Measurements from ENCODE around the gene SAMD10. TPM values are rescaled to one million over a fixed set of nuclear protein-coding genes. Genes with fewer than 3 reads are reported as not detected.
"Not testable (repeated sequence)": the region's sequence is repeated elsewhere in the genome, so short reads cannot be mapped to it uniquely, and the experiment has no call there.

SAMD10 gene
- total RNA-seq, 1 donor from 2014 or later: 9.0 TPM

GRCh38 chr20:64015635-64016034 is 36.2 kb upstream of the SAMD10 start:
- peaks cover 3% of the 10 kb centered on the region for H3K4me1 Mint-ChIP-seq
- ChIA-PET CTCF (no interaction called here), POLR2A (no interaction called here)
- intact Hi-C loops (cut with micrococcal nuclease): no loop called here
- DNase-seq (no peak), ATAC-seq (ENCODE audit: low read depth) (no peak)
- TF ChIP-seq CTCF (IDR thresholded peaks at IDR 0.05): no peak
- H3K4me3 Mint-ChIP-seq: no peak overlapping the region
- H3K9me3 Mint-ChIP-seq: no peaks in the 10 kb centered on the region
- peaks cover 63% of the 10 kb centered on the region for H3K36me3 Mint-ChIP-seq (ENCODE audit: low read depth)
- H3K27me3 Mint-ChIP-seq: no peaks in the 10 kb centered on the region
- H3K27ac Mint-ChIP-seq: no peak overlapping the region

GRCh38 chr20:64012385-64013154 is 33.1 kb upstream of the SAMD10 start:
- H3K9me3 Mint-ChIP-seq; H3K4me3 Mint-ChIP-seq; intact Hi-C loops (cut with micrococcal nuclease); POLR2A ChIA-PET; CTCF ChIA-PET; H3K4me1 Mint-ChIP-seq; ATAC-seq (ENCODE audit: low read depth); DNase-seq; H3K27ac Mint-ChIP-seq; H3K27me3 Mint-ChIP-seq: not testable (repeated sequence)
- H3K36me3 Mint-ChIP-seq (ENCODE audit: low read depth): peaks cover 67% of the 10 kb centered on the region

- Mint-ChIP-seq H3K36me3 (ENCODE audit: low read depth) (peaks cover 68% of the 10 kb centered on the region), H3K4me1 (peaks cover 3% of the 10 kb centered on the region), H3K9me3 (no peaks in the 10 kb centered on the region), H3K4me3 (no peak overlapping the region), H3K27me3 (no peaks in the 10 kb centered on the region), H3K27ac (no peak overlapping the region)
- POLR2A ChIA-PET: no interaction called here
- CTCF ChIA-PET: no interaction called here
- no peak for TF ChIP-seq CTCF (IDR thresholded peaks at IDR 0.05)
- no peak for ATAC-seq (ENCODE audit: low read depth)
- DNase-seq: no peak
- intact Hi-C loops (cut with micrococcal nuclease): no loop called here
Observed at GRCh38 chr20:64011366-64011779, 31.9 kb upstream of the SAMD10 start.

- no peak overlapping the region for H3K4me3 Mint-ChIP-seq
- no peaks in the 10 kb centered on the region for H3K9me3 Mint-ChIP-seq
- intact Hi-C loops (cut with micrococcal nuclease): no loop called here
- no peak for TF ChIP-seq CTCF (IDR thresholded peaks at IDR 0.05)
- no peaks in the 10 kb centered on the region for H3K27me3 Mint-ChIP-seq
- DNase-seq: no peak
- H3K27ac Mint-ChIP-seq: no peak overlapping the region
- peaks cover 71% of the 10 kb centered on the region for H3K36me3 Mint-ChIP-seq (ENCODE audit: low read depth)
- peaks cover 3% of the 10 kb centered on the region for H3K4me1 Mint-ChIP-seq
- CTCF ChIA-PET: no interaction called here
- ATAC-seq (ENCODE audit: low read depth): no peak
- POLR2A ChIA-PET: no interaction called here
Observed at GRCh38 chr20:64010711-64011237, 31.3 kb upstream of the SAMD10 start.

GRCh38 chr20:64009811-64010387 is 30.5 kb upstream of the SAMD10 start:
- H3K4me1 Mint-ChIP-seq: peaks cover 3% of the 10 kb centered on the region
- CTCF ChIA-PET: no interaction called here

More at GRCh38 chr20:64009811-64010387, 30.5 kb upstream of the SAMD10 start:
- POLR2A ChIA-PET: no interaction called here
- Mint-ChIP-seq H3K9me3 (no peaks in the 10 kb centered on the region), H3K36me3 (ENCODE audit: low read depth) (peaks cover 71% of the 10 kb centered on the region), H3K4me3 (no peak overlapping the region), H3K27me3 (no peaks in the 10 kb centered on the region), H3K27ac (no peak overlapping the region)
- ATAC-seq (ENCODE audit: low read depth): no peak
- DNase-seq: no peak
- intact Hi-C loops (cut with micrococcal nuclease): no loop called here
- TF ChIP-seq CTCF (IDR thresholded peaks at IDR 0.05): no peak

Data from activated B cell treated with CpG ODN at 0.5 μM for 24 hours (primary cell).